Measurements from ENCODE around the gene GYPA. TPM values are rescaled to one million over a fixed set of nuclear protein-coding genes. Genes with fewer than 3 reads are reported as not detected.
"Not testable (repeated sequence)": the region's sequence is repeated elsewhere in the genome, so short reads cannot be mapped to it uniquely, and the experiment has no call there.

Gene GYPA
- total RNA-seq, 1 donor from 2014 or later: not detected

GRCh38 chr4:144104509-144105130, 35.9 kb downstream of the GYPA start:
- TF ChIP-seq CTCF (IDR thresholded peaks at IDR 0.05; ENCODE audit: unreplicated experiment): no peak
- no peak for DNase-seq (ENCODE audit: low spot score, unreplicated experiment)
- H3K4me1 Mint-ChIP-seq (ENCODE audit: low read depth): no peaks in the 10 kb centered on the region
- no peaks in the 10 kb centered on the region for H3K9me3 Mint-ChIP-seq (ENCODE audit: low read depth)
- H3K4me3 Mint-ChIP-seq (ENCODE audit: low read depth): no peak overlapping the region
- no peaks in the 10 kb centered on the region for H3K27me3 Mint-ChIP-seq
- no peaks in the 10 kb centered on the region for H3K36me3 Mint-ChIP-seq (ENCODE audit: insufficient read depth)
- no peak overlapping the region for H3K27ac Mint-ChIP-seq

GRCh38 chr4:144097776-144098175, 42.7 kb downstream of the GYPA start:
- not testable (repeated sequence) for H3K27me3 Mint-ChIP-seq; H3K9me3 Mint-ChIP-seq (ENCODE audit: low read depth); DNase-seq (ENCODE audit: low spot score, unreplicated experiment); H3K36me3 Mint-ChIP-seq (ENCODE audit: insufficient read depth); H3K4me1 Mint-ChIP-seq (ENCODE audit: low read depth); H3K4me3 Mint-ChIP-seq (ENCODE audit: low read depth); H3K27ac Mint-ChIP-seq

GRCh38 chr4:144093995-144094394, 46.5 kb downstream of the GYPA start:
- DNase-seq (ENCODE audit: low spot score, unreplicated experiment); H3K4me1 Mint-ChIP-seq (ENCODE audit: low read depth); H3K36me3 Mint-ChIP-seq (ENCODE audit: insufficient read depth); H3K27me3 Mint-ChIP-seq; H3K4me3 Mint-ChIP-seq (ENCODE audit: low read depth); H3K27ac Mint-ChIP-seq; H3K9me3 Mint-ChIP-seq (ENCODE audit: low read depth): not testable (repeated sequence)

DNA sequence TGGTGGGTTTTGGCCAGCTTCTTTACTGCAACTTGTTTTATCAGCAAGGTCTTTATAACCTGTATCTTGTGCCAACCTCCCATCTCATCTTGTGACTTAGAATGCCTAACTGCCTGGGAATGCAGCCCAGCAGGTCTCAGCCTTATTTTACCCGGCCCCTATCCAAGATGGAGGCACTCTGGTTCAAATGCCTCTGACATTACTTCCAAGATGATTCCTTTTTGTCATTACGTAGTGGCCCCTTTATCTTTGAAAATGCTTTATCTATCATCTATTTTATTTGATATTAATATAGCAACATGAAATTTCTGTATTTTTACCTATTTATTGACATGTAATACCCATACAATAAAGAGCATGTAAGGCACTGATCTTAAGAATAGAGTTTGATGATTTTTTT, 49.3 kb downstream of the GYPA start:
- not testable (repeated sequence) for H3K27ac Mint-ChIP-seq; H3K4me3 Mint-ChIP-seq (ENCODE audit: low read depth); H3K27me3 Mint-ChIP-seq; H3K36me3 Mint-ChIP-seq (ENCODE audit: insufficient read depth); H3K4me1 Mint-ChIP-seq (ENCODE audit: low read depth); DNase-seq (ENCODE audit: low spot score, unreplicated experiment); H3K9me3 Mint-ChIP-seq (ENCODE audit: low read depth)

GRCh38 chr4:144090744-144091143, 49.8 kb downstream of the GYPA start:
- no peaks in the 10 kb centered on the region for H3K36me3 Mint-ChIP-seq (ENCODE audit: insufficient read depth)
- H3K4me1 Mint-ChIP-seq (ENCODE audit: low read depth): peaks cover 2% of the 10 kb centered on the region
- no peaks in the 10 kb centered on the region for H3K27me3 Mint-ChIP-seq
- TF ChIP-seq CTCF (IDR thresholded peaks at IDR 0.05; ENCODE audit: unreplicated experiment): no peak
- no peak overlapping the region for H3K27ac Mint-ChIP-seq
- no peak overlapping the region for H3K4me3 Mint-ChIP-seq (ENCODE audit: low read depth)
- no peaks in the 10 kb centered on the region for H3K9me3 Mint-ChIP-seq (ENCODE audit: low read depth)
- DNase-seq (ENCODE audit: low spot score, unreplicated experiment): no peak

DNA sequence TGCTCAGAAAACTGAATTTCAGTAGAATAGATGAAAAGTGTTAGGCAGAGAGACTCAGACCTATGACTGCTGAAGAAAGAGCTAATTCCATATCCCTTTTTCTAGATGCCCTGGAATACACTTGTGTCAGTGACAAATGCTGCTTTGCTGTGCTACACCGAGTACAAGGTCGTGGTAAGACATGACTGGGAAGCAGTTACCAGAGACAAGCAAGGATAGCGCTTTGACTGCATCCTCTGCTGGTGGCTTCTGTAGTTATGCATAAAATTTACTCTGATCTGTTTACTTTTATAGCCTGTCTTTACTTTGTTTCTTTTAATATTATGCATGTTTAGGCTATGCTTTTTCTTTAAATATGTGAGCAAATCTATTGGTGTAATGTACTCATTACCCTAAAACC, 58.5 kb downstream of the GYPA start:
- not testable (repeated sequence) for DNase-seq (ENCODE audit: low spot score, unreplicated experiment); H3K27me3 Mint-ChIP-seq; H3K27ac Mint-ChIP-seq; H3K9me3 Mint-ChIP-seq (ENCODE audit: low read depth); H3K36me3 Mint-ChIP-seq (ENCODE audit: insufficient read depth); H3K4me1 Mint-ChIP-seq (ENCODE audit: low read depth); H3K4me3 Mint-ChIP-seq (ENCODE audit: low read depth)

- not testable (repeated sequence) for H3K4me3 Mint-ChIP-seq (ENCODE audit: low read depth); H3K27ac Mint-ChIP-seq; H3K4me1 Mint-ChIP-seq (ENCODE audit: low read depth); DNase-seq (ENCODE audit: low spot score, unreplicated experiment); H3K9me3 Mint-ChIP-seq (ENCODE audit: low read depth); H3K36me3 Mint-ChIP-seq (ENCODE audit: insufficient read depth); H3K27me3 Mint-ChIP-seq
These were observed 60.4 kb downstream of the GYPA start for GRCh38 chr4:144080135-144080534.

GRCh38 chr4:144078746-144079145, 61.8 kb downstream of the GYPA start:
- not testable (repeated sequence) for H3K4me3 Mint-ChIP-seq (ENCODE audit: low read depth); H3K27me3 Mint-ChIP-seq; H3K4me1 Mint-ChIP-seq (ENCODE audit: low read depth); H3K9me3 Mint-ChIP-seq (ENCODE audit: low read depth); H3K36me3 Mint-ChIP-seq (ENCODE audit: insufficient read depth); DNase-seq (ENCODE audit: low spot score, unreplicated experiment); H3K27ac Mint-ChIP-seq

DNA sequence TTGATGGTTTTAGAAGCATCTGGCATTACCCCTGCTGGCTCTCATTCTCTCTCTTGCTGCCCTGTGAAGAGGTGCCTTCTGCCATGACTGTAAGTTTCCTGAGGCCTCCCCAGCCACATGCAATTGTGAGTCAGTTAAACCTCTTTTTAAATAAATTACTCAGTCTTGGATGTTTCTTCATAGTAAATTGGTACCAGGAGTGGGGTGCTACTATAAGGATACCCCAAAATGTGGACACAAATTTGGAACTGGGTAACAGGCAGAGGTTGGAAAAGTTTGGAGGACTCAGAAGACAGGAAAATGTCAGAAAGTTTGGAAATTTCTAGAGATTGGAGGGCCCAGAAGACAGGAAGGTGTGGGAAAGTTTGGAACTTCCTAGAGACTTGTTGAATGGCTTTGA, 79.0 kb downstream of the GYPA start:
- H3K4me1 Mint-ChIP-seq (ENCODE audit: low read depth); H3K9me3 Mint-ChIP-seq (ENCODE audit: low read depth); DNase-seq (ENCODE audit: low spot score, unreplicated experiment); H3K36me3 Mint-ChIP-seq (ENCODE audit: insufficient read depth); H3K27me3 Mint-ChIP-seq; H3K27ac Mint-ChIP-seq; H3K4me3 Mint-ChIP-seq (ENCODE audit: low read depth): not testable (repeated sequence)

DNA sequence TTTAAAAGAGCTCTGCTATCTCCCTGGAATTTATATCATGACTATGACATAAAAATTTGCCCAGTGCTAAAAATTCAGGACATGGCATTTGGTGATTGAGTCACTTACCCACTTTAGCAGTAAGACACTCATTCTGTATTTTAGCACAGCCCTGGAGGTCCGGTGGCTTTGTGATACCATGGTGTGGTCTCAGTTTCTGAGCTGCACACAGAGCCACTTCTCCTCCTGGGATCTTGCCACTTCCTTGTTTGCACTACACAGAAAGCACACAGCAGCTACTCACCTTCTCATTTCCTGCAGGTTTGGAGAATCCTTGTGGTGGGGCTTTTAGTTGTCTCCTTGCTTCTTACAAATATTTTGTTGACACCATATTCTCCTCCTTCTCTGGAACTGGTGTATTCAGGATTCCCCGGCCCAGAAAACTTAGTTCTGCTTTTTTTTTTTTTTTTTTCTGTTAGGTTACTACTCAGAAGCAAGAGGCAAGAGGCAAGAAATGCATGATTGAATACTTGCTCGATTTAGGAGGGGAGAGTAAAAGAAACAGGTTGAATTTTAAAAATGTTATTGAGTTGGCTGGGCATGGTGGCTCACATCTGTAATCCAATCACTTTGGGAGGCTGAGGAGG, 80.2 kb downstream of the GYPA start:
- H3K9me3 Mint-ChIP-seq (ENCODE audit: low read depth); DNase-seq (ENCODE audit: low spot score, unreplicated experiment); H3K4me3 Mint-ChIP-seq (ENCODE audit: low read depth); H3K36me3 Mint-ChIP-seq (ENCODE audit: insufficient read depth); H3K27me3 Mint-ChIP-seq; H3K27ac Mint-ChIP-seq; H3K4me1 Mint-ChIP-seq (ENCODE audit: low read depth): not testable (repeated sequence)

All from progenitor cell of endocrine pancreas (in vitro differentiated cells).